H9 (cell line): ENCODE data around the gene NUDCD2. TPM values are rescaled to one million over a fixed set of nuclear protein-coding genes. Genes with fewer than 3 reads are reported as not detected.
A peak's percentile ranks its signal among the peaks of the same experiment; 100 is the strongest.

Experiments
- DNase-seq: peaks from one replicate; pipeline ENCODE4 v3.0.0-alpha.2; 2017
- H2AFZ ChIP-seq: one replicate; pipeline ENCODE4 v1.6.1; 2013; ENCODE audit warnings: mild to moderate bottlenecking, low read length, control low read depth, moderate library complexity
- H2AK5ac ChIP-seq: 2 replicates; pipeline ENCODE4 v1.6.1; 2013; ENCODE audit warnings: low read length, control low read depth, mixed read lengths; ENCODE audit not compliant: insufficient read length
- H2BK120ac ChIP-seq: one replicate; pipeline ENCODE4 v1.6.1; 2013; ENCODE audit warnings: low read depth, mild to moderate bottlenecking, low read length, control low read depth, inconsistent platforms; ENCODE audit not compliant: poor library complexity, severe bottlenecking
- H2BK12ac ChIP-seq: 2 replicates; pipeline ENCODE4 v1.6.1; 2013; ENCODE audit warnings: low read length, control low read depth, mixed read lengths, low read depth; ENCODE audit not compliant: insufficient read length
- H2BK15ac ChIP-seq: 2 replicates; pipeline ENCODE4 v1.6.1; 2013; ENCODE audit warnings: low read depth, low read length, control low read depth
- H2BK20ac ChIP-seq: one replicate; pipeline ENCODE4 v1.6.1; 2013; ENCODE audit warnings: low read depth, mild to moderate bottlenecking, low read length, control low read depth, inconsistent platforms; ENCODE audit not compliant: poor library complexity, severe bottlenecking
- H2BK5ac ChIP-seq: 2 replicates; pipeline ENCODE4 v1.6.1; 2013; ENCODE audit warnings: low read length, control low read depth, mixed read lengths; ENCODE audit not compliant: insufficient read length
- H3K14ac ChIP-seq: 2 replicates; pipeline ENCODE4 v1.6.1; 2013; ENCODE audit warnings: low read length, control low read depth; ENCODE audit not compliant: insufficient read depth
- H3K18ac ChIP-seq: 2 replicates; pipeline ENCODE4 v1.6.1; 2013; ENCODE audit warnings: low read depth, mild to moderate bottlenecking, mixed read lengths, low read length, control low read depth; ENCODE audit not compliant: insufficient read length
- H3K23ac ChIP-seq: 2 replicates; pipeline ENCODE4 v1.6.1; 2013; ENCODE audit warnings: low read length, control low read depth, mixed read lengths, low read depth; ENCODE audit not compliant: insufficient read length
- H3K23me2 ChIP-seq: 2 replicates; pipeline ENCODE4 v1.6.1; 2013; ENCODE audit warnings: low read depth, mild to moderate bottlenecking, mixed read lengths, low read length, control low read depth; ENCODE audit not compliant: insufficient read length, poor library complexity, severe bottlenecking
- H3K27ac ChIP-seq: 2 replicates; pipeline ENCODE4 v1.5.1; 2013; ENCODE audit warnings: low read length, control low read depth, mixed read lengths, low read depth; ENCODE audit not compliant: insufficient read length
- H3K27me3 ChIP-seq: 2 replicates; pipeline ENCODE4 v1.6.1; 2013; ENCODE audit warnings: low read length, control low read depth, inconsistent platforms; ENCODE audit not compliant: insufficient read depth
- H3K4ac ChIP-seq: 2 replicates; pipeline ENCODE4 v1.6.1; 2013; ENCODE audit warnings: low read depth, mild to moderate bottlenecking, control low read depth, inconsistent platforms, low read length, moderate library complexity
- H3K4me1 ChIP-seq: 2 replicates; pipeline ENCODE4 v1.6.1; 2013; ENCODE audit warnings: low read length, control low read depth, inconsistent platforms; ENCODE audit not compliant: insufficient read depth
- H3K4me2 ChIP-seq: 2 replicates; pipeline ENCODE4 v1.6.1; 2013; ENCODE audit warnings: low read length, control low read depth, mixed read lengths; ENCODE audit not compliant: insufficient read length, insufficient read depth
- H3K56ac ChIP-seq: 2 replicates; pipeline ENCODE4 v1.6.1; 2013; ENCODE audit warnings: low read depth, mild to moderate bottlenecking, mixed read lengths, low read length, control low read depth; ENCODE audit not compliant: insufficient read length
- H3K79me1 ChIP-seq: 2 replicates; pipeline ENCODE4 v1.6.1; 2013; ENCODE audit warnings: low read depth, mild to moderate bottlenecking, moderate library complexity, low read length, control low read depth, inconsistent platforms; ENCODE audit not compliant: insufficient read depth, poor library complexity, severe bottlenecking
- H3K79me2 ChIP-seq: 2 replicates; pipeline ENCODE4 v1.6.1; 2013; ENCODE audit warnings: low read length, control low read depth, inconsistent platforms; ENCODE audit not compliant: insufficient read depth
- H3K9ac ChIP-seq: 2 replicates; pipeline ENCODE4 v1.6.1; 2013; ENCODE audit warnings: low read length, control low read depth, mixed read lengths; ENCODE audit not compliant: insufficient read length; ENCODE audit errors: extremely low read depth
- H3K9me3 ChIP-seq: one replicate; pipeline ENCODE4 v1.6.1; 2013; ENCODE audit warnings: low read depth, low read length, inconsistent platforms; ENCODE audit not compliant: control insufficient read depth
- H3T11ph ChIP-seq: one replicate; pipeline ENCODE4 v1.6.1; 2013; ENCODE audit warnings: mild to moderate bottlenecking, low read length, control low read depth, inconsistent platforms
- H4K20me1 ChIP-seq: one replicate; pipeline ENCODE4 v1.6.1; 2013; ENCODE audit not compliant: control insufficient read depth, insufficient read length, insufficient read depth
- H4K5ac ChIP-seq: 2 replicates; pipeline ENCODE4 v1.6.1; 2013; ENCODE audit warnings: low read depth, mild to moderate bottlenecking, mixed read lengths, low read length, control low read depth; ENCODE audit not compliant: insufficient read length
- H4K8ac ChIP-seq: replicated peaks from 2 replicates; pipeline ENCODE4 v1.6.1; 2013; ENCODE audit warnings: low read length, control low read depth, mixed read lengths, low read depth; ENCODE audit not compliant: insufficient read length
- H4K91ac ChIP-seq: 2 replicates; pipeline ENCODE4 v1.6.1; 2013; ENCODE audit warnings: low read depth, mild to moderate bottlenecking, moderate library complexity, mixed read lengths, low read length, control low read depth; ENCODE audit not compliant: insufficient read length
- H3K27ac Mint-ChIP-seq, 3 experiments: 2 replicates in 2 of 3; 3 replicates in 1 of 3; pipeline ENCODE4 v1.8.0; 2020 to 2021; ENCODE audit warnings: mixed read lengths in 3 of 3, mild to moderate bottlenecking in 1 of 3, moderate library complexity in 1 of 3
- H3K27me3 Mint-ChIP-seq: 2 replicates; pipeline ENCODE4 v1.8.0; 2021; ENCODE audit warnings: low read depth, mild to moderate bottlenecking, moderate library complexity, mixed read lengths
- H3K36me3 Mint-ChIP-seq, 3 experiments: 2 replicates in 2 of 3; 3 replicates in 1 of 3; pipeline ENCODE4 v1.8.0; 2020 to 2021; ENCODE audit warnings: low read depth in 3 of 3, mixed read lengths in 3 of 3; ENCODE audit not compliant: insufficient read depth in 1 of 3
- H3K4me1 Mint-ChIP-seq, 2 experiments: 2 replicates each; pipeline ENCODE4 v1.8.0; 2020; ENCODE audit warnings: mixed read lengths in 2 of 2
- H3K4me3 Mint-ChIP-seq, 2 experiments: 2 replicates in 1 of 2; 3 replicates in 1 of 2; pipeline ENCODE4 v1.8.0; 2020 to 2021; ENCODE audit warnings: mild to moderate bottlenecking in 2 of 2, mixed read lengths in 2 of 2, moderate library complexity in 1 of 2
- H3K9me3 Mint-ChIP-seq, 2 experiments: 2 replicates in 1 of 2; 3 replicates in 1 of 2; pipeline ENCODE4 v1.8.0; 2020; ENCODE audit warnings: mild to moderate bottlenecking in 2 of 2, mixed read lengths in 2 of 2, moderate library complexity in 1 of 2
- WGBS: extraction: QIAGEN DNeasy Blood & Tissue Kit; methylation state at CpG from one replicate; pipeline ENCODE4 v1.1.7; 2013; ENCODE audit warnings: missing lambda C conversion rate, low lambda C conversion rate, mixed read lengths; ENCODE audit not compliant: insufficient read length; ENCODE audit errors: extremely low coverage; 5-methylcytosine and 5-hydroxymethylcytosine counted together
- total RNA-seq: library from RNA; stranded (reverse); gene quantifications from 2 replicates; pipeline ENCODE4 v1.2.1, GENCODE V29; 2021
- TF ChIP-seq, protein P1 (sequence below): fragments of 200-600 bp; sonication (generic); conservative IDR thresholded peaks from 3 replicates; pipeline ENCODE4 v1.8.0; 2021; ENCODE audit warnings: antibody characterized with exemption, mild to moderate bottlenecking

Gene NUDCD2
- total RNA-seq, 1 experiment from 2014 or later, result 42.2 TPM

DNA sequence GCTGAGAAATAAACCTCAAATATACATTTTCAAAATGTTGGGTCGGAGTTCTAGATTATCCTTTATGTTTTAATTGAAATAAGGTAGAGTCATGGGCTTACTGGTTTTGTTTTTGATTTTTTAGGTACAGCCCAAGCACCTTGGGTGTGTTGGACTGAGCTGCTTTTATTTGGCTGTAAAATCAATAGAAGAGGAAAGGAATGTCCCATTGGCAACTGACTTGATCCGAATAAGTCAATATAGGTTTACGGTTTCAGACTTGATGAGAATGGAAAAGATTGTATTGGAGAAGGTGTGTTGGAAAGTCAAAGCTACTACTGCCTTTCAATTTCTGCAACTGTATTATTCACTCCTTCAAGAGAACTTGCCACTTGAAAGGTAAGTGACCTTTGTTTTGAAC, 18.9 kb downstream of the NUDCD2 start:
- DNase-seq, result no peak
- no peak overlapping the region for H2AFZ ChIP-seq
- H2BK12ac ChIP-seq, result no peak overlapping the region
- no peak overlapping the region for H3K9ac ChIP-seq
- H3K79me2 ChIP-seq, result peaks cover 15% of the 10 kb centered on the region
- no peaks in the 10 kb centered on the region for H3K9me3 Mint-ChIP-seq
- H2BK15ac ChIP-seq, result no peak overlapping the region
- no CpG with 5 or more reads among the region's 3 CpGs for WGBS
- TF ChIP-seq, protein P1, sequence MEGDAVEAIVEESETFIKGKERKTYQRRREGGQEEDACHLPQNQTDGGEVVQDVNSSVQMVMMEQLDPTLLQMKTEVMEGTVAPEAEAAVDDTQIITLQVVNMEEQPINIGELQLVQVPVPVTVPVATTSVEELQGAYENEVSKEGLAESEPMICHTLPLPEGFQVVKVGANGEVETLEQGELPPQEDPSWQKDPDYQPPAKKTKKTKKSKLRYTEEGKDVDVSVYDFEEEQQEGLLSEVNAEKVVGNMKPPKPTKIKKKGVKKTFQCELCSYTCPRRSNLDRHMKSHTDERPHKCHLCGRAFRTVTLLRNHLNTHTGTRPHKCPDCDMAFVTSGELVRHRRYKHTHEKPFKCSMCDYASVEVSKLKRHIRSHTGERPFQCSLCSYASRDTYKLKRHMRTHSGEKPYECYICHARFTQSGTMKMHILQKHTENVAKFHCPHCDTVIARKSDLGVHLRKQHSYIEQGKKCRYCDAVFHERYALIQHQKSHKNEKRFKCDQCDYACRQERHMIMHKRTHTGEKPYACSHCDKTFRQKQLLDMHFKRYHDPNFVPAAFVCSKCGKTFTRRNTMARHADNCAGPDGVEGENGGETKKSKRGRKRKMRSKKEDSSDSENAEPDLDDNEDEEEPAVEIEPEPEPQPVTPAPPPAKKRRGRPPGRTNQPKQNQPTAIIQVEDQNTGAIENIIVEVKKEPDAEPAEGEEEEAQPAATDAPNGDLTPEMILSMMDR, result no peak
- H3K23me2 ChIP-seq, result peaks cover 4% of the 10 kb centered on the region
- no peaks in the 10 kb centered on the region for H3K79me1 ChIP-seq
- no peak overlapping the region for H3K4me2 ChIP-seq
- peaks cover 36 to 76% (median 69%) of the 10 kb centered on the region in 3 experiments for H3K36me3 Mint-ChIP-seq
- H2AK5ac ChIP-seq, result no peak overlapping the region
- H3K9me3 ChIP-seq, result no peaks in the 10 kb centered on the region
- no peak overlapping the region for H3K4me3 Mint-ChIP-seq
- H4K8ac ChIP-seq, result no peak overlapping the region
- H4K91ac ChIP-seq, result no peak overlapping the region
- H3K27me3 ChIP-seq, result no peaks in the 10 kb centered on the region
- no peak overlapping the region for H2BK20ac ChIP-seq
- H3K56ac ChIP-seq, result no peak overlapping the region
- H4K5ac ChIP-seq, result no peak overlapping the region
- no peak overlapping the region for H3K23ac ChIP-seq
- no peak overlapping the region for H2BK5ac ChIP-seq
- H3K14ac ChIP-seq, result no peak overlapping the region
- peaks cover 3% of the 10 kb centered on the region; the same call in 1 of the 2 replicates for H3K4me1 ChIP-seq
- peak overlapping the region in 2 of 3 experiments; percentile 44 to 63; a peak in 1 of 7 replicates for H3K27ac Mint-ChIP-seq
- H4K20me1 ChIP-seq, result no peaks in the 10 kb centered on the region
- no peak overlapping the region for H3K4ac ChIP-seq
- no peak overlapping the region for H2BK120ac ChIP-seq
- no peak overlapping the region for H3K27ac ChIP-seq
- no peaks in the 10 kb centered on the region for H3K27me3 Mint-ChIP-seq
- H3K18ac ChIP-seq, result no peak overlapping the region
- H3T11ph ChIP-seq, result no peak overlapping the region
- H3K4me1 Mint-ChIP-seq, result peaks cover 29 to 30% of the 10 kb centered on the region in 2 experiments
